HepG2 (cell line): Measurements from ENCODE around the gene COMMD10. TPM values are rescaled to one million over a fixed set of nuclear protein-coding genes. Genes with fewer than 3 reads are reported as not detected.

Experiments used
- ATAC-seq: fragments of 200-7000 bp; cut with Tn5 transposase; 3 replicates; pipeline ENCODE4 v1.9.1; 2020; ENCODE audit warnings: mild to moderate bottlenecking, moderate library complexity
- BruUV-seq: library from RNA; stranded (reverse); fragments of 400-500 nt; replicated peaks from 2 replicates; lab custom pipeline; 2021; lab: Mats Ljungman, UMichigan
- CTCF ChIA-PET: fragments of 300-600 bp; formaldehyde crosslinking; extraction: SDS; loops from one replicate; lab custom pipeline; 2021; ENCODE audit warnings: low total read pairs, inconsistent platforms, low intra/inter-chr PET ratio; lab: Yijun Ruan, JAX
- POLR2A ChIA-PET: fragments of 350-600 bp; sonication (Branson Sonifier 250); formaldehyde crosslinking; loops from one replicate; lab custom pipeline; 2020; ENCODE audit warnings: antibody characterized with exemption, inconsistent platforms; lab: Yijun Ruan, JAX
- DNase-seq: peaks from one replicate; pipeline ENCODE4 v3.0.0-alpha.2; 2015; ENCODE audit warnings: low spot score
- FAIRE-seq: peaks from 3 replicates; lab custom pipeline; 2011; peaks lifted over from hg19 to GRCh38; lab: Jason Lieb, UNC
- H2AFZ ChIP-seq: one replicate; pipeline ENCODE4 v1.6.1; 2011; ENCODE audit warnings: low read length, inconsistent platforms
- H3K27ac ChIP-seq: fragments of 300-600 bp; 3 replicates; pipeline ENCODE4 v1.8.0; 2011; ENCODE audit warnings: mixed run types, mild to moderate bottlenecking, mixed read lengths, low read length, inconsistent platforms; ENCODE audit not compliant: insufficient read depth; ENCODE audit errors: extremely low read length
- H3K27me3 ChIP-seq, 2 experiments: fragments of 200-600 bp in 1 of 2; 2 replicates in 1 of 2; 3 replicates in 1 of 2; pipeline versions ENCODE4 v1.6.0 to v1.8.0; 2011; ENCODE audit warnings: low read length in 2 of 2, mild to moderate bottlenecking in 2 of 2, moderate library complexity in 2 of 2, inconsistent platforms in 1 of 2; ENCODE audit not compliant: insufficient read depth in 2 of 2, control insufficient read depth in 1 of 2
- H3K36me3 ChIP-seq, 2 experiments: fragments of 200-600 bp in 1 of 2; replicated peaks in 1 of 2; 2 replicates in 1 of 2; 3 replicates in 1 of 2; pipeline versions ENCODE4 v1.5.1 to v1.8.0; 2011; ENCODE audit warnings: low read length in 2 of 2, inconsistent platforms in 1 of 2; ENCODE audit not compliant: insufficient read depth in 2 of 2, control insufficient read depth in 1 of 2
- H3K4me1 ChIP-seq: 2 replicates; pipeline ENCODE4 v1.5.1; 2012; ENCODE audit warnings: low read length, inconsistent platforms; ENCODE audit not compliant: insufficient read depth
- H3K4me2 ChIP-seq: 2 replicates; pipeline ENCODE4 v1.6.0; 2011; ENCODE audit warnings: low read depth, low read length, inconsistent platforms
- H3K4me3 ChIP-seq, 3 experiments: fragments of 200-600 bp in 1 of 3; sonication (generic), shearing (Covaris generic) in 1 of 3; replicated peaks in 1 of 3; 2 replicates each; pipeline ENCODE4 v1.5.1; 2011 to 2016; ENCODE audit warnings: low read length in 3 of 3, inconsistent platforms in 2 of 3, low read depth in 2 of 3, mild to moderate bottlenecking in 2 of 3, control low read depth in 1 of 3, mixed read lengths in 1 of 3; ENCODE audit not compliant: insufficient read depth in 1 of 3
- H3K79me2 ChIP-seq: one replicate; pipeline ENCODE4 v1.6.1; 2011; ENCODE audit warnings: low read length, inconsistent platforms; ENCODE audit not compliant: insufficient read depth
- H3K9ac ChIP-seq: 2 replicates; pipeline ENCODE4 v1.6.0; 2011; ENCODE audit warnings: mild to moderate bottlenecking, low read depth, low read length, inconsistent platforms; ENCODE audit not compliant: insufficient read depth
- H3K9me3 ChIP-seq: 2 replicates; pipeline ENCODE4 v1.5.1; 2012; ENCODE audit warnings: mild to moderate bottlenecking, low read length
- H4K20me1 ChIP-seq: 2 replicates; pipeline ENCODE4 v1.6.0; 2011; ENCODE audit warnings: inconsistent platforms, mild to moderate bottlenecking, low read length, moderate library complexity; ENCODE audit not compliant: insufficient read depth
- CREM ChIP-seq, 2 experiments: sonication (generic) in 1 of 2; formaldehyde crosslinking in 1 of 2; IDR thresholded peaks; 2 replicates each; pipeline versions ENCODE4 v1.4.0 to v1.6.1; 2016 to 2020; ENCODE audit warnings: antibody characterized with exemption in 1 of 2, mild to moderate bottlenecking in 1 of 2, missing genetic modification reagents in 1 of 2
- HOMEZ ChIP-seq: IDR thresholded peaks from 2 replicates; pipeline ENCODE4 v1.6.1; 2016; ENCODE audit warnings: low read depth
- KAT7 ChIP-seq: IDR thresholded peaks from 2 replicates; pipeline ENCODE4 v1.6.1; 2018; ENCODE audit warnings: borderline replicate concordance, missing compliant biosample characterization
- SIN3B ChIP-seq: fragments of 150-350 bp; IDR thresholded peaks from 2 replicates; pipeline ENCODE4 v1.6.1; 2014; ENCODE audit warnings: low read length
- SNAI1 ChIP-seq: sonication (generic); formaldehyde crosslinking; IDR thresholded peaks from 2 replicates; pipeline ENCODE4 v1.5.0; 2020; ENCODE audit warnings: mild to moderate bottlenecking, missing genetic modification reagents, borderline replicate concordance
- TCF12 ChIP-seq, 2 experiments: fragments of 450-650 bp in 1 of 2; sonication (generic) in 1 of 2; formaldehyde crosslinking in 1 of 2; IDR thresholded peaks; 2 replicates each; pipeline versions ENCODE4 v1.6.1 to v1.8.0; 2017 to 2022; ENCODE audit warnings: antibody characterized with exemption in 1 of 2, mild to moderate bottlenecking in 1 of 2, missing genetic modification reagents in 1 of 2, moderate library complexity in 1 of 2
- TFE3 ChIP-seq: IDR thresholded peaks from 2 replicates; pipeline ENCODE4 v1.6.1; 2016
- ZKSCAN8 ChIP-seq: IDR thresholded peaks from 2 replicates; pipeline ENCODE4 v1.6.1; 2016; ENCODE audit warnings: borderline replicate concordance, missing genetic modification reagents, missing compliant biosample characterization
- ZNF17 ChIP-seq: sonication (generic); formaldehyde crosslinking; IDR thresholded peaks from 2 replicates; pipeline ENCODE4 v1.5.0; 2020; ENCODE audit warnings: mild to moderate bottlenecking, missing genetic modification reagents
- ZNF18 ChIP-seq: sonication (generic); formaldehyde crosslinking; IDR thresholded peaks from 2 replicates; pipeline ENCODE4 v1.8.0; 2022; ENCODE audit warnings: mild to moderate bottlenecking, missing genetic modification reagents; ENCODE audit not compliant: insufficient replicate concordance
- ZNF609 ChIP-seq: sonication (generic); formaldehyde crosslinking; IDR thresholded peaks from 2 replicates; pipeline ENCODE4 v1.4.0; 2020; ENCODE audit warnings: mild to moderate bottlenecking, missing genetic modification reagents, borderline replicate concordance
- WGBS: methylation state at CpG from one replicate; pipeline ENCODE4 v1.1.6; 2017; ENCODE audit warnings: low lambda C conversion rate; 5-methylcytosine and 5-hydroxymethylcytosine counted together
- in situ Hi-C: cut with HindIII; loops from 2 replicates; pipeline ENCODE4 v1.10.0; 2017; ENCODE audit warnings: low pct_unique_long_range_greater_than_20kb; ENCODE audit not compliant: extremely low pct_ligation_motif_present
- intact Hi-C: fragments of 100-400 bp; cut with micrococcal nuclease; formaldehyde crosslinking; loops from one replicate; pipeline ENCODE4 v1.10.0; 2022; ENCODE audit not compliant: unreplicated experiment
- polyA plus RNA-seq, 8 experiments: library from polyadenylated mRNA; depleted of rRNA in 3 of 8; stranded (reverse) in 7 of 8; unstranded in 1 of 8; fragments of >200 nt; fragmentation: Illumina TruSeq in 4 of 8; extraction: Trizol in 4 of 8; gene quantifications; 2 replicates each; pipeline versions ENCODE4 v1.2.1 to v1.2.3, GENCODE V29; 2011 to 2016; ENCODE audit warnings: low read depth in 4 of 8, missing spikeins in 1 of 8, mixed read lengths in 1 of 8; ENCODE audit not compliant: insufficient read depth in 1 of 8
- total RNA-seq, 5 experiments: library from RNA; depleted of rRNA; stranded (reverse); fragments of >200 nt; fragmentation: Illumina TruSeq; extraction: Trizol; gene quantifications; 2 replicates each; pipeline ENCODE4 v1.2.3, GENCODE V29; 2016; ENCODE audit warnings: low read depth in 1 of 5

COMMD10 gene
- total and polyA plus RNA-seq, 2 of the 13 experiments (the other 11 are each of a cell fraction or from before 2014, with no cell fraction given): 16.9 to 39.3 TPM

- no peak overlapping the region for H3K4me2 ChIP-seq
- peaks cover 0 to 4% of the 10 kb centered on the region in 2 experiments; a peak in 2 of 5 replicates for H3K36me3 ChIP-seq
- no peak overlapping the region for H3K4me3 ChIP-seq
- H3K27ac ChIP-seq: no peak overlapping the region
- ATAC-seq: no peak
- H3K9me3 ChIP-seq: peaks cover 7% of the 10 kb centered on the region
- no peaks in the 10 kb centered on the region for H3K27me3 ChIP-seq
- H3K9ac ChIP-seq: no peak overlapping the region
- POLR2A ChIA-PET: no interaction called here
- CTCF ChIA-PET: no interaction called here
- no peak for DNase-seq
- 96% methylated on average over 3 of the region's 3 CpGs for WGBS
- H4K20me1 ChIP-seq: no peaks in the 10 kb centered on the region
- H3K79me2 ChIP-seq: no peaks in the 10 kb centered on the region
- no peak for FAIRE-seq
- BruUV-seq: no TSS peak
- intact Hi-C loops: no loop called here
- peaks cover 8% of the 10 kb centered on the region; the same call in 1 of the 2 replicates for H3K4me1 ChIP-seq
- H2AFZ ChIP-seq: no peak overlapping the region
- in situ Hi-C loops: no loop called here
- no peak for TF ChIP-seq SIN3B
- TF ChIP-seq SNAI1: no peak
- TF ChIP-seq KAT7 (CRISPR knock-in tag): no peak
- no peak for TF ChIP-seq ZKSCAN8 (CRISPR knock-in tag)
- TF ChIP-seq CREM (IDR thresholded peaks at IDR 0.05): no peak
- TF ChIP-seq CREM (CRISPR knock-in tag; IDR thresholded peaks at IDR 0.05): no peak
- TF ChIP-seq TFE3 (CRISPR knock-in tag): no peak
- TF ChIP-seq TCF12 (IDR thresholded peaks at IDR 0.05): no peak
- TF ChIP-seq TCF12 (CRISPR knock-in tag; IDR thresholded peaks at IDR 0.05): no peak
- TF ChIP-seq ZNF609 (CRISPR knock-in tag): no peak
- no peak for TF ChIP-seq ZNF18 (CRISPR knock-in tag)
- no peak for TF ChIP-seq HOMEZ
- TF ChIP-seq ZNF17 (CRISPR knock-in tag): no peak
Measured at GRCh38 chr5:116308391-116308790, 223.6 kb downstream of the COMMD10 start.
